ENCODE results near the gene NEDD9. TPM values are rescaled to one million over a fixed set of nuclear protein-coding genes. Genes with fewer than 3 reads are reported as not detected.

The NEDD9 gene
- total RNA-seq, 1 experiment from 2014 or later = 4.4 TPM

- POLR2A ChIA-PET = interaction anchor here (0.6 to 2.7 kb wide), 9 partner anchors 11 to 359 kb away, joined by 3 to 31 read pairs (median 4); partner anchors contain the start of gene SMIM13
Observed at GRCh38 chr6:11139051-11139960, 93.2 kb downstream of the NEDD9 start.

GRCh38 chr6:11136809-11137208, 95.7 kb downstream of the NEDD9 start:
- H3K4me1 Mint-ChIP-seq (ENCODE audit: insufficient read depth, unreplicated experiment) = peaks cover 23% of the 10 kb centered on the region
- no peaks in the 10 kb centered on the region for H3K27me3 Mint-ChIP-seq (ENCODE audit: insufficient read depth, unreplicated experiment)
- ChIA-PET POLR2A (interaction anchor here (0.8 to 2.8 kb wide), 5 partner anchors 10 to 44 kb away, joined by 3 to 28 read pairs (median 10); partner anchors contain the start of gene SMIM13), CTCF (interaction anchor here (0.6 to 1.7 kb wide), 4 partner anchors 13 to 359 kb away, joined by 3 to 6 read pairs (median 4); no protein-coding TSS in a partner anchor)
- no peak for DNase-seq (ENCODE audit: unreplicated experiment)
- TF ChIP-seq CTCF (IDR thresholded peaks at IDR 0.05; ENCODE audit: unreplicated experiment) = no peak
- no peak overlapping the region for H3K4me3 Mint-ChIP-seq (ENCODE audit: unreplicated experiment)
- intact Hi-C loops (cut with micrococcal nuclease) = no loop called here
- no TSS peak for BruUV-seq (replicated peaks)
- H3K9me3 Mint-ChIP-seq (ENCODE audit: unreplicated experiment) = peaks cover 4% of the 10 kb centered on the region
- peaks cover 10% of the 10 kb centered on the region for H3K36me3 Mint-ChIP-seq (ENCODE audit: insufficient read depth, unreplicated experiment)
- peak overlapping the region; percentile 66 for H3K27ac Mint-ChIP-seq (ENCODE audit: low read depth, unreplicated experiment)

More at GRCh38 chr6:11139051-11139960, 93.2 kb downstream of the NEDD9 start:
- no peaks in the 10 kb centered on the region for H3K27me3 Mint-ChIP-seq (ENCODE audit: insufficient read depth, unreplicated experiment)
- peak overlapping the region; percentile 2 for H3K4me3 Mint-ChIP-seq (ENCODE audit: unreplicated experiment)
- H3K9me3 Mint-ChIP-seq (ENCODE audit: unreplicated experiment) = peaks cover 4% of the 10 kb centered on the region
- intact Hi-C loops (cut with micrococcal nuclease) = loop anchor here (1.0 kb wide), 1 partner anchor 45 kb away; no protein-coding TSS in a partner anchor
- peaks cover 8% of the 10 kb centered on the region for H3K36me3 Mint-ChIP-seq (ENCODE audit: insufficient read depth, unreplicated experiment)
- H3K27ac Mint-ChIP-seq (ENCODE audit: low read depth, unreplicated experiment) = peak overlapping the region; percentile 77
- peak; percentile 94 for DNase-seq (ENCODE audit: unreplicated experiment)
- H3K4me1 Mint-ChIP-seq (ENCODE audit: insufficient read depth, unreplicated experiment) = peaks cover 41% of the 10 kb centered on the region
- CTCF ChIA-PET = interaction anchor here (0.8 to 0.9 kb wide), 2 partner anchors 21 to 437 kb away, joined by 3 to 4 read pairs; no protein-coding TSS in a partner anchor
- TF ChIP-seq CTCF (IDR thresholded peaks at IDR 0.05; ENCODE audit: unreplicated experiment) = no peak
- TSS peak; percentile 23 for BruUV-seq (replicated peaks)

Other genes starting within 250 kb of the NEDD9 start
- not detected in 2 replicates for gene ELOVL2, start 188.4 kb downstream of the NEDD9 start, total RNA-seq (2022)
- 28.1 and 29.8 TPM in 2 replicates for gene SMIM13, start 138.8 kb downstream of the NEDD9 start, total RNA-seq (2022)
- not detected in 2 replicates for gene ERVFRD-1, start 120.9 kb downstream of the NEDD9 start, total RNA-seq (2022)

Measured in MCF 10A (cell line).